SJSA1 (cell line): ENCODE data around the gene STMN3. TPM values are rescaled to one million over a fixed set of nuclear protein-coding genes. Genes with fewer than 3 reads are reported as not detected.
A peak's percentile ranks its signal among the peaks of the same experiment; 100 is the strongest.
"Not testable (repeated sequence)": the region's sequence is repeated elsewhere in the genome, so short reads cannot be mapped to it uniquely, and the experiment has no call there.

ENCODE experiments used
- DNase-seq, 2 experiments: peaks; one replicate each; pipeline ENCODE4 v3.0.0-alpha.2; 2015 to 2020; ENCODE audit warnings: low spot score in 2 of 2, low read depth in 1 of 2
- H3K27ac ChIP-seq: fragments of 250-450 bp; sonication (Bioruptor Pico); 2 replicates; pipeline ENCODE4 v1.5.1; 2020; ENCODE audit warnings: mild to moderate bottlenecking, moderate library complexity
- H3K27me3 ChIP-seq: fragments of 250-450 bp; sonication (Bioruptor Pico); replicated peaks from 2 replicates; pipeline ENCODE4 v1.5.1; 2020; ENCODE audit warnings: mild to moderate bottlenecking, moderate library complexity
- H3K36me3 ChIP-seq: fragments of 250-450 bp; sonication (Bioruptor Pico); 2 replicates; pipeline ENCODE4 v1.5.1; 2020; ENCODE audit warnings: mild to moderate bottlenecking
- H3K4me1 ChIP-seq: fragments of 250-450 bp; sonication (Bioruptor Pico); replicated peaks from 2 replicates; pipeline ENCODE4 v1.6.1; 2021; ENCODE audit warnings: mild to moderate bottlenecking
- H3K4me3 ChIP-seq: fragments of 250-450 bp; sonication (Bioruptor Pico); 2 replicates; pipeline ENCODE4 v1.5.1; 2020; ENCODE audit warnings: mild to moderate bottlenecking
- H3K9me3 ChIP-seq: fragments of 250-450 bp; sonication (Bioruptor Pico); replicated peaks from 2 replicates; pipeline ENCODE4 v1.5.1; 2020; ENCODE audit warnings: mild to moderate bottlenecking
- total RNA-seq: library from RNA; depleted of rRNA; stranded (reverse); fragments of >200 nt; shearing (Covaris generic); gene quantifications from 2 replicates; pipeline ENCODE4 v1.2.3, GENCODE V29; 2014

The STMN3 gene
- total RNA-seq, 1 experiment from 2014 or later, result 1.3 TPM

GRCh38 chr20:63661108-63661507, 7.9 kb upstream of the STMN3 start:
- no peak for DNase-seq
- Histone ChIP-seq H3K36me3 (peaks cover 57% of the 10 kb centered on the region), H3K27me3 (no peaks in the 10 kb centered on the region)

GRCh38 chr20:63660622-63661021, 7.4 kb upstream of the STMN3 start:
- Histone ChIP-seq H3K9me3 (no peaks in the 10 kb centered on the region), H3K4me1 (peaks cover 10% of the 10 kb centered on the region), H3K27me3 (no peaks in the 10 kb centered on the region), H3K4me3 (no peak overlapping the region), H3K27ac (no peak overlapping the region), H3K36me3 (peaks cover 53% of the 10 kb centered on the region)
- DNase-seq, result no peak

More at GRCh38 chr20:63661108-63661507, 7.9 kb upstream of the STMN3 start:
- Histone ChIP-seq H3K27ac (no peak overlapping the region), H3K9me3 (no peaks in the 10 kb centered on the region), H3K4me3 (no peak overlapping the region), H3K4me1 (peaks cover 10% of the 10 kb centered on the region)

DNA sequence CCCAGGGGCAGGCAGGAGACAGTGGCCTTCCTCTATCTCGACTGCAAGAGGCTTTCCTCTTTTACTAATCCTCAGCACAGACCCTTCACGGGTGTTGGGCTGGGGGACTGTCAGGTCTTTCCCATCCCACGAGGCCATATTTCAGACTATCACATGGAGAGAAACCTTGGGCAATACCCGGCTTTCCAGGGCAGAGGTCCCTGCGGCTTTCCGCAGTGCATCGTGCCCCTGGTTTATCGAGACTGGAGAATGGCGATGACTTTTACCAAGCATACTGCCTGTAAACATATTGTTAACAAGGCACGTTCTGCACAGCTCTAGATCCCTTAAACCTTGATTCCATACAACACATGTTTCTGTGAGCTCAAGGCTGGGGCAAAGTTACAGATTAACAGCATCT, 7.0 kb upstream of the STMN3 start:
- not testable (repeated sequence) for DNase-seq, H3K27ac ChIP-seq, H3K9me3 ChIP-seq, H3K4me3 ChIP-seq, H3K27me3 ChIP-seq, H3K4me1 ChIP-seq
- H3K36me3 ChIP-seq, result peaks cover 48% of the 10 kb centered on the region

DNA sequence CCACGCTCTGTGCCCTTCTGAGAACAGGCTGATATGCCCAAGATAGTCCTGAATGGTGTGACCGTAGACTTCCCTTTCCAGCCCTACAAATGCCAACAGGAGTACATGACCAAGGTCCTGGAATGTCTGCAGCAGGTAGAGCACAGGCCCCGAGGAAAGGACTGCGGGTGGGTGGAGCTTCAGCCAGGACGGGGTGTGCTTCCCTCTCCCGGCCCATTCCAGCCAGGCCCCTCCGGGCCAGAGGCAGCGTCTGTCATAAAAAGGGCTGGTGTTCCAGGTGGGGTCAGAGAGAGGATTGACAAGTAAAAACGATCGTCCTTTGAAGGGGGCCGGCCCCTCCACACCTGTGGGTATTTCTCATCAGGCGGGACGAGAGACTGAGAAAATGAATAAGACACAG, 6.1 kb upstream of the STMN3 start:
- no peaks in the 10 kb centered on the region for H3K9me3 ChIP-seq
- H3K4me3 ChIP-seq, result peak overlapping the region; percentile 72
- DNase-seq, result no peak
- peaks cover 40% of the 10 kb centered on the region for H3K36me3 ChIP-seq
- H3K27me3 ChIP-seq, result peaks cover 5% of the 10 kb centered on the region
- peaks cover 10% of the 10 kb centered on the region for H3K4me1 ChIP-seq
- no peak overlapping the region for H3K27ac ChIP-seq

- DNase-seq, result no peak
- Histone ChIP-seq H3K27ac (no peak overlapping the region), H3K4me1 (peaks cover 13% of the 10 kb centered on the region), H3K27me3 (peaks cover 11% of the 10 kb centered on the region), H3K9me3 (no peaks in the 10 kb centered on the region), H3K4me3 (peak overlapping the region; percentile 72), H3K36me3 (peaks cover 34% of the 10 kb centered on the region)
Observed at GRCh38 chr20:63658749-63659187, 5.5 kb upstream of the STMN3 start.

GRCh38 chr20:63657937-63658748, 4.9 kb upstream of the STMN3 start, which contains the start of gene RTEL1:
RTEL1 (plus strand) TSS chr20:63658312; CDS start chr20:63659403, 1,091 bp downstream.
- peak within 1 kb of the TSS; percentile 72 for H3K4me3 ChIP-seq
- H3K36me3 ChIP-seq, result peaks cover 28% of the 10 kb centered on the region
- peaks cover 14% of the 10 kb centered on the region for H3K27me3 ChIP-seq
- H3K9me3 ChIP-seq, result no peaks in the 10 kb centered on the region
- peaks cover 16% of the 10 kb centered on the region for H3K4me1 ChIP-seq
- DNase-seq, result peak; percentile 89 to 96
- H3K27ac ChIP-seq, result peak within 1 kb of the TSS; percentile 42

- Histone ChIP-seq H3K9me3 (no peaks in the 10 kb centered on the region), H3K4me1 (peaks cover 23% of the 10 kb centered on the region), H3K27ac (no peak overlapping the region), H3K27me3 (peaks cover 21% of the 10 kb centered on the region), H3K36me3 (peaks cover 20% of the 10 kb centered on the region), H3K4me3 (no peak overlapping the region; the same call in 1 of the 2 replicates)
- no peak for DNase-seq
Observed at GRCh38 chr20:63657260-63657936, 4.2 kb upstream of the STMN3 start.

GRCh38 chr20:63656451-63656850, 3.2 kb upstream of the STMN3 start:
- Histone ChIP-seq H3K27me3 (peaks cover 31% of the 10 kb centered on the region), H3K36me3 (peaks cover 11% of the 10 kb centered on the region), H3K4me1 (peaks cover 27% of the 10 kb centered on the region), H3K9me3 (no peaks in the 10 kb centered on the region), H3K27ac (no peak overlapping the region), H3K4me3 (no peak overlapping the region)
- DNase-seq, result no peak

DNA sequence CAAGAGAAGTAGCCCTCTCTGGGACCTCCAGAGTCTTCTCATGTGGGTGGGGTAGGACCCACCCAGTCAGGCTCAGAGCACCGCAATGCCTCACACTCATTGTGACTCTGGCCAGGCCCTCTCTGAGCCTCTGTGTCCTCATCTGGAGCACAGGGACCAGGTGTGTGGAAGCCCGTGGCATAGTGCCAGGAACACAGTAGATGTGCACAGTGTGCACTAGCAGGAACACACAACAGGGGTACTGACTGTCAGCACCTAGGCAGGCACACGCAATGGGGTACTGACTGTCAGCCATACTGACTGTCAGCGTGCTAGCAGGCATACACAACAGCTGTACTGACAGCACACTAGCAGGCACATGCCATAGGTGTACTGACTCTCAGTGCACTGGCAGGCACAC, 2.0 kb upstream of the STMN3 start:
- H3K27me3 ChIP-seq, result peaks cover 35% of the 10 kb centered on the region
- no peaks in the 10 kb centered on the region for H3K9me3 ChIP-seq
- no peak overlapping the region for H3K4me3 ChIP-seq
- H3K27ac ChIP-seq, result no peak overlapping the region
- no peak for DNase-seq
- H3K4me1 ChIP-seq, result peaks cover 27% of the 10 kb centered on the region
- H3K36me3 ChIP-seq, result peaks cover 5% of the 10 kb centered on the region

GRCh38 chr20:63653974-63654668, 897 bp upstream of the STMN3 start:
- Histone ChIP-seq H3K27ac (no peak overlapping the region), H3K4me3 (no peak overlapping the region), H3K36me3 (no peaks in the 10 kb centered on the region; the same call in 1 of the 2 replicates), H3K9me3 (no peaks in the 10 kb centered on the region), H3K4me1 (peaks cover 23% of the 10 kb centered on the region), H3K27me3 (peaks cover 35% of the 10 kb centered on the region)
- no peak for DNase-seq

- H3K4me1 ChIP-seq, result peaks cover 17% of the 10 kb centered on the region
- peak overlapping the region; percentile 29 for H3K4me3 ChIP-seq
- H3K27ac ChIP-seq, result no peak overlapping the region
- no peak for DNase-seq
- peaks cover 35% of the 10 kb centered on the region for H3K27me3 ChIP-seq
- H3K9me3 ChIP-seq, result no peaks in the 10 kb centered on the region
- no peaks in the 10 kb centered on the region for H3K36me3 ChIP-seq
Observed at GRCh38 chr20:63652192-63652980, 838 bp downstream of the STMN3 start.

DNA sequence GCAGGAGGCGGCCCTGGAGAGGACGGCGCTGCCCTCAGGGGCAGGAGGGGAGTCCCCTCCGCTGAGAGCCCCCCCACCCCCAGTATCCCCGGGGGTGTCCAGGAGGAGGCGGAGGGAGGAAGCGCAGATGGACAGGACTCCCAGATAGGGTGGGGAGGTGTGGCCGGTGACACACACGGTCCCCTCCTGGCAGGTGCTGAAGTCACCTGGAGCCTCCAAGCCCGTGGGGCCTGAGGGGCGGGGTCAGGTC, 1.4 kb downstream of the STMN3 start:
- no peak overlapping the region for H3K4me3 ChIP-seq
- no peaks in the 10 kb centered on the region for H3K36me3 ChIP-seq
- peaks cover 17% of the 10 kb centered on the region for H3K4me1 ChIP-seq
- H3K27ac ChIP-seq, result no peak overlapping the region
- peaks cover 35% of the 10 kb centered on the region for H3K27me3 ChIP-seq
- no peaks in the 10 kb centered on the region for H3K9me3 ChIP-seq
- DNase-seq, result no peak

DNA sequence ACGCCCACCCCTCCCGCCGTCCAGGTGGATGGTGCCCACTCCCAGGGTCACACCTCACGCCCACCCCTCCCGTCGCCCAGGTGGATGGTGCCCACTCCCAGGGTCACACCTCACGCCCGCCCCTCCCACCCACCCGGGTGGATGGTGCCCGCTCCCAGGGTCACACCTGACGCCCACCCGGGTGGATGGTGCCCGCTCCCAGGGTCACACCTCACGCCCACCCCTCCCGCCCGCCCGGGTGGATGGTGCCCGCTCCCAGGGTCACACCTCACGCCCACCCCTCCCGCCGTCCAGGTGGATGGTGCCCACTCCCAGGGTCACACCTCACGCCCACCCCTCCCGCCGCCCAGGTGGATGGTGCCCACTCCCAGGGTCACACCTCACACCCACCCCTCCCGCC, 2.7 kb downstream of the STMN3 start:
- not testable (repeated sequence) for H3K4me3 ChIP-seq, DNase-seq, H3K27ac ChIP-seq, H3K36me3 ChIP-seq, H3K9me3 ChIP-seq
- Histone ChIP-seq H3K4me1 (peaks cover 17% of the 10 kb centered on the region), H3K27me3 (peaks cover 35% of the 10 kb centered on the region)
